GM06990 (cell line): Measurements from ENCODE around the gene RABGAP1.

Experiments
- DNase-seq: peaks from one replicate; pipeline ENCODE4 v3.0.0-alpha.2; 2011; ENCODE audit not compliant: insufficient read length; ENCODE audit errors: extremely low read depth
- H3K27me3 ChIP-seq: replicated peaks from 2 replicates; pipeline ENCODE4 v1.6.0; 2011; ENCODE audit warnings: low read length; ENCODE audit not compliant: control insufficient read depth, insufficient read depth
- H3K36me3 ChIP-seq: 2 replicates; pipeline ENCODE4 v1.5.1; 2011; ENCODE audit warnings: low read length; ENCODE audit not compliant: control insufficient read depth, insufficient read depth
- H3K4me3 ChIP-seq: replicated peaks from 2 replicates; pipeline ENCODE4 v1.5.1; 2011; ENCODE audit warnings: low read depth, mild to moderate bottlenecking, control low read depth, low read length
- TF ChIP-seq, protein P1 (sequence below): IDR thresholded peaks from 2 replicates; pipeline ENCODE4 v1.5.1; 2011; ENCODE audit warnings: low read length, control low read depth, mild to moderate bottlenecking, inconsistent platforms; ENCODE audit not compliant: insufficient read depth, poor library complexity, severe bottlenecking

RABGAP1 gene

DNA sequence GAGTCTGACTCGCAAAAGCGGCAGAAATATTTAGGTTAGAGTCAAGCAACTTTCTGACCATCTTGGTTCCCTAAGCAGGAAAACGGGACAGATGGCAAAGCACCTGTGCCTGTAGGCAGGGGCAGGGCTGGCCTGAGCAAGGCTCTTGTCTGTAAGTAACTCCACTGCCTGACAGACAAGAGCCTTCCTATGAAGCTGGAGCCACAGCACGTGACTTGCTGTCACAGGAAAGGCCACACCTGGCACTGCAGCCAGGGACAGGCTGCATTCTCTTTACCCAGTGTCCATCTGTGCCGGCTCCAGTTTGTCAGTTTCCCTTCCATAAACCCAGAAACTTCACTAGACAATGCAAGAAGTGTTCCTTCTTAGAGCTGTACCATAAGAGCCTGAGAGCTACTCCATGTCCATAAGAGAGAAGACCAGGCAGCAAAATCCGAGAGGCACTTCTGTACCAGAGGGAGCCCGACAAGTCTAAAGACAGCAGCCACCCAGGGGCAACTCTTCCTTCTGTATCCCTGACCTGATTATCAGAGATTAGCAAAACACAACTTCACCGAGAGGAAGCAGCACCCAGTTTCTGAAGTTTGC, 170.7 kb downstream of the RABGAP1 start:
- Histone ChIP-seq H3K4me3 (no peak overlapping the region), H3K36me3 (peaks cover 32% of the 10 kb centered on the region), H3K27me3 (no peaks in the 10 kb centered on the region)
- TF ChIP-seq, protein P1, sequence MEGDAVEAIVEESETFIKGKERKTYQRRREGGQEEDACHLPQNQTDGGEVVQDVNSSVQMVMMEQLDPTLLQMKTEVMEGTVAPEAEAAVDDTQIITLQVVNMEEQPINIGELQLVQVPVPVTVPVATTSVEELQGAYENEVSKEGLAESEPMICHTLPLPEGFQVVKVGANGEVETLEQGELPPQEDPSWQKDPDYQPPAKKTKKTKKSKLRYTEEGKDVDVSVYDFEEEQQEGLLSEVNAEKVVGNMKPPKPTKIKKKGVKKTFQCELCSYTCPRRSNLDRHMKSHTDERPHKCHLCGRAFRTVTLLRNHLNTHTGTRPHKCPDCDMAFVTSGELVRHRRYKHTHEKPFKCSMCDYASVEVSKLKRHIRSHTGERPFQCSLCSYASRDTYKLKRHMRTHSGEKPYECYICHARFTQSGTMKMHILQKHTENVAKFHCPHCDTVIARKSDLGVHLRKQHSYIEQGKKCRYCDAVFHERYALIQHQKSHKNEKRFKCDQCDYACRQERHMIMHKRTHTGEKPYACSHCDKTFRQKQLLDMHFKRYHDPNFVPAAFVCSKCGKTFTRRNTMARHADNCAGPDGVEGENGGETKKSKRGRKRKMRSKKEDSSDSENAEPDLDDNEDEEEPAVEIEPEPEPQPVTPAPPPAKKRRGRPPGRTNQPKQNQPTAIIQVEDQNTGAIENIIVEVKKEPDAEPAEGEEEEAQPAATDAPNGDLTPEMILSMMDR: no peak
- no peak for DNase-seq

DNA sequence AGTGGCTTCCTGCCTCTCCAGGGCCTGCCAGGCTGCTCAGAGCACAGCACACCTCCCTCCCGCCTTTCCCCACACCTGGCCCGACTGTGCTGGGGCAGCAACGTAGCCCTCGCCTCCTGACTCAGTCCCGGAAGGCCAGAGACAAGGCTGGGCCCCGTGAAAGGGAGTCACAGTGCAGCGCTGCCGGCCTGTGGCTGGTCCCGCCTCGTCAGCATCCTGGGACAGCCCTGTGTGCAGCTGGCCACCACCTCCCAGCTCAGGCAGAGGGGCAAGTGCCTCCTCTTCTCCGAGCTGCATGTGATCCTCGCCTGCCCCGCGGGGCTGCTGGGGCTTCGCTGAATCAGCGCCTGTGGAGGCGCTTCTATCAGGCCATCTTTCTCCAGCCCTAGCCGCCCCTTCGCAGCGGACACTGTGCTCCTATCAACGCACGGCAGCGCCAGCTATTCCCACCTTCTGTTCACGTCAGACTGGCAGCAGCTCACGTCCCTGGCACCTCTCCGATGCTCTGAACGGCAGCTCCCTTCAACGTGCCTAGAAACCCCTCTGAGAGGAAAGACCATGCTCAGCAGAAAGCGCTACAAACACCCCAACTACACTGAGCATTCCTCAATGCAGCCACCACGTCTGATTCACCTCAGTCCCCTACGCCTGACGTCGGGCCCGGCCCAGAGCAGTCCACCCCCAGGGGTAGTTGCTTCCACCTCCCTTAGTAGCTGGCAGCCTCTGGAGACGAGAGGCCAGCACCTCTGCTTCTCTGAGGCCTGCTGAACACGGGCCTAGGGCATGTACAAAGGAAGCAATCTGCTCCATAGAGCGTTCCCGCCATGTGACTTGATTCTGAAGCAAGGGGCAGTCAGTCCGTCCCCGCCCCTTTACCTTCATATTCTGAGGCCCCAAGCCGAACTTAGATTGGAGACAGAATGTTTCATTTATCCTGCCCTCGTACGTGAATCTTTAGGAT, 171.5 kb downstream of the RABGAP1 start:
- peaks cover 29% of the 10 kb centered on the region for H3K36me3 ChIP-seq
- H3K27me3 ChIP-seq: no peaks in the 10 kb centered on the region
- no peak overlapping the region for H3K4me3 ChIP-seq
- TF ChIP-seq, protein P1: no peak
- DNase-seq: no peak

DNA sequence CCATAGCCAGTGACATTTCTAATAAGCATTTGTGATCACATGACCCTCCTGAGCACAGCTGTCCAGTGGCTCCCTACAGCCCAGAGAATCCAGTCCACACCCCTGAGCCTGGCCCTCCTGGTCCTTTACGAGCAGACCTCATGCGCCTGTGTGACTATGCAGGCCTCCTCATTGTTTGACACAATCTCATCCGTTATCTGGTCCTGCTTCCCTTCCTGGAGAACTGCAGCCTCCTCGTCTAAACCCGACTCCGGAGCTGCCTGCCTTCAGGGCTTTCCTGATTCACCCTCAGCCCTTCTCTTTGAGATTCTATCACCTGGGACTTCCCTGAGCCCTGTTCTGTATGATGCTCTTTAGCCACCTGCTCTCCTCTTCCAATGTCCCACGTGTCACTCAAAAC, 172.4 kb downstream of the RABGAP1 start:
- H3K4me3 ChIP-seq: no peak overlapping the region
- TF ChIP-seq, protein P1: no peak
- H3K27me3 ChIP-seq: no peaks in the 10 kb centered on the region
- no peak for DNase-seq
- peaks cover 25% of the 10 kb centered on the region for H3K36me3 ChIP-seq

DNA sequence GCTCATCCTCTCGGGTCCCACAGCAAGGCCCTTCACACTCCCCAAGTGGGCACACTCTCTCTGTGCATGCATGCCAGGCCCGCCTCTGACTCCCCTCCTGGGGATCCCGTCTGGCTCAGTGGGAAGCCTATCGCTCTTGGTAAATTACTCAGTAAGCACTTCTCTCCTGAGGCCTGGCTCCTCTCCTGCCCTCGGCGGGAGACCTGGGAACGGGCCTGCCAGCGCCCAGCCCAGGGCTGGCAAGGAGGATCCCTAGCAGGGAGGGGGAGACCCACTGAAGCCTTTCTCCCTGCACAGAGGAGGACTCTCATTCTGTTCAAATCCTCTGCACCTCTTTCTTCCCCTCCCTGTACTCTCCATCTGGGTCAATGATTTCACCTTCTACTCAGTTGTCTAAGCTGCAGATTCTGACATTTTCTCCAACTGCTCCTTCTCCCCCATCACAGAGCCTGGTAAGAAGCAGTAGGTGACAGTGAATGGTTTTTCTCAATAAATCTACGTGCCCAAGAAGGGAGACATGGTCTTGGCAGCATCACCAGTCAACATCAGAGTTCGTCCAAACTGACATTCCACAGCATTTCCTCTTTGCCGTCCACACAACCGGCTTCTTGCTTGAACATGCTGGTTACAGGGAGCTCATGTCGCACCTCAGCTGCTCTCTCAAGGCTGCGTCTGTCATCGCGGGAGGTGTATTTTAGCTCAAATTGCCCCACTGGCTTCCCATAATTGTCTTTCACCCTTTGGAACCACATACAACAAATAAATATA, 174.5 kb downstream of the RABGAP1 start:
- H3K36me3 ChIP-seq: peaks cover 18% of the 10 kb centered on the region
- TF ChIP-seq, protein P1: no peak
- DNase-seq: no peak
- H3K4me3 ChIP-seq: no peak overlapping the region
- no peaks in the 10 kb centered on the region for H3K27me3 ChIP-seq

DNA sequence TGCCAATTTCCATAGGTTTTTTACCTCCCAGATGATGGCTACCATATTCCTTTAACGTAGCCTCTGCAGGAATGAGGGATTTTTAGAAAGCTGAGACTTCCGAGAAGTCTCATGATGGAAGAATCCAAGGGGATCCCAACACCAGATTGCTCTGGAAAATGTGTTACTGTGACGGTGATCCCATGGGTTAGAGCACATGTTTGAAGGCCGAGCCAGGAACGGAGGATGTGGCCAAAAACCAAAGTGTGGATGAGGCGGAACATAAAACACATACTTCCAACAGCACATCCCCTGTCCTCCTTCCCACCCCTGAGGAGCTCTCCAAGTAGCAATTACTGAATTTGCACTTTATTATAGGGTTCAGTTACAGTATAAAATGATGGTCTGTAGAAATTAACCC, 175.2 kb downstream of the RABGAP1 start:
- H3K36me3 ChIP-seq: peaks cover 16% of the 10 kb centered on the region
- no peak for DNase-seq
- TF ChIP-seq, protein P1: no peak
- no peak overlapping the region for H3K4me3 ChIP-seq
- H3K27me3 ChIP-seq: no peaks in the 10 kb centered on the region
